ENCODE results near the gene SON. TPM values are rescaled to one million over a fixed set of nuclear protein-coding genes. Genes with fewer than 3 reads are reported as not detected.
"Not testable (repeated sequence)": the region's sequence is repeated elsewhere in the genome, so short reads cannot be mapped to it uniquely, and the experiment has no call there.

The SON gene
- total RNA-seq, 2 donors from 2014 or later: 307 to 362 TPM

DNA sequence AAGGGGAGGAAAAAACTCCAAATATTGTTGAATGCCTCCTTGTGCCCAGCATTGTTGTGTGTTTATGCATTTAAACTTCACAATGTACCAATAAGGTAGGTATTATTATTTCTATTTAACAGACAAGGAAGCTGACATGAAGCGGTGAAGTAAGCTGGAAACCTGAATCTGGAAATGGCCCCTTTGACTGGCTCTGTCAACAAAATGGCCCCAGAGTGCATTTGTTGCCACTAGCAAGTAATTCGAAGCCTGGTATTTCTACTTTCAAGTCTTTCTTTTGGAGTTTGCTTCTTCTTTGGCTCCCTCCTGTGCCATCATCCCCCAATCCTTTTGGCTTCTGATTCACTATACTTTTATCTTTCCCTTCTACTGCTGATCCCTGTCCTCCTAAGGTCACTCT is 75.6 kb downstream of the SON start:
- no peak overlapping the region for H3K27ac Mint-ChIP-seq
- peaks cover 0 to 5% of the 10 kb centered on the region in 2 donors for H3K4me1 Mint-ChIP-seq (ENCODE audit: low read depth in 2 of 2)
- no peaks in the 10 kb centered on the region for H3K36me3 Mint-ChIP-seq

DNA sequence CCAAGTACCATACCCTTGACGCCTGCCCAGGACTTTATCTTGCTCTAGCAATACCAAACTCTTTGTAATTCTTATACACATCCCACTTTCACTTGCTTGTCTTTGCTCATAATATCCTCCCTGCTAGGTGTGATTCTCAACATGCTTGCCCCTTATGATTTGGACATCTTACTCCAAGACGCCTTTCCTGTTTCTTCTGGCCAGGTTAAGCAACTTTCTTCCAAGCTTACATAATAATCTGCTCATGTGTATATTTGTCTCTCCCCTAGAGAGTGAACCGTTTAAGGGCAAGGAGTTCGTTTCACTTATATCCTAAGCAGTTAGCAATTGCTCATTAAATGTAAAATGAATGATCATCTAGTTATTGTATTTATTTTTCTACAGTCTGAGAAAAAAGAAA is 76.9 kb downstream of the SON start:
- DNase-seq (ENCODE audit: low spot score) (no peak), ATAC-seq (no peak)
- Mint-ChIP-seq H3K27ac (no peak overlapping the region), H3K9me3 (no peaks in the 10 kb centered on the region), H3K4me1 (ENCODE audit: low read depth in 2 of 2) (peaks cover 0 to 5% of the 10 kb centered on the region in 2 donors), H3K36me3 (no peaks in the 10 kb centered on the region), H3K27me3 (no peaks in the 10 kb centered on the region), H3K4me3 (no peak overlapping the region)

More for the DNA sequence above, 75.6 kb downstream of the SON start:
- ATAC-seq (no peak), DNase-seq (ENCODE audit: low spot score) (no peak)
- Mint-ChIP-seq H3K9me3 (no peaks in the 10 kb centered on the region), H3K27me3 (no peaks in the 10 kb centered on the region), H3K4me3 (no peak overlapping the region)

DNA sequence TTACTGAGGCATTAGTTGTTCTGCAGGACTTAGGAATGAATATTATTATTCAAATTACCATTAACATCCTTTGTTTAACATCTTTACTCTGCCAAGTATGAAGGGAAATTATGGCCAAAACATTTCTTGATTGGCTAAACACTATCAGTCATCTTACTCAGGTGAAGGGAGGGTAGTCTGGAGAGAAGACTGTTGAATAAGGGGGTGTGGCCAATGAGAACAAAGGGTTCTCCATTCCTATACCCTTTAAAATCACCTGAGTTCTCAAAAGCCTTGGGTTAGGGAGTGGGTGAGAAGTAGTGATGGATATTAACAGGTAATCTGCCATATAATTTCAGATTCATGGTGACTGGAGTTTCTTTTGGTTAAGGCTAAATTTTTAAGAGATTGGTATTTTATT is 79.4 kb downstream of the SON start:
- Mint-ChIP-seq H3K36me3 (no peaks in the 10 kb centered on the region), H3K27ac (no peak overlapping the region), H3K4me3 (no peak overlapping the region), H3K4me1 (ENCODE audit: low read depth in 2 of 2) (peaks cover 0 to 5% of the 10 kb centered on the region in 2 donors), H3K9me3 (no peaks in the 10 kb centered on the region), H3K27me3 (no peaks in the 10 kb centered on the region)
- DNase-seq (ENCODE audit: low spot score) (no peak), ATAC-seq (no peak)

GRCh38 chr21:33626151-33626550 is 83.3 kb downstream of the SON start:
- H3K27ac Mint-ChIP-seq; H3K36me3 Mint-ChIP-seq; DNase-seq (ENCODE audit: low spot score); H3K27me3 Mint-ChIP-seq; H3K9me3 Mint-ChIP-seq; H3K4me1 Mint-ChIP-seq (ENCODE audit: low read depth in 2 of 2); H3K4me3 Mint-ChIP-seq; ATAC-seq: not testable (repeated sequence)

Other genes with a start within 250 kb of the SON start
- 10 to 100 TPM; 16.0 to 16.6 TPM for gene IFNAR1, start 218.1 kb upstream of the SON start, total RNA-seq
- 1 to 10 TPM in 1 of 2 donors, not detected in 1; 1.6 TPM for gene IFNGR2, start 139.6 kb upstream of the SON start, total RNA-seq
- 10 to 100 TPM; 19.5 to 24.7 TPM for gene TMEM50B, start 63.1 kb upstream of the SON start, total RNA-seq
- under 1 TPM; 0.52 to 0.86 TPM for gene DNAJC28, start 51.3 kb upstream of the SON start, total RNA-seq
- 100 to 1,000 TPM; 127 to 163 TPM for gene GART, start 921 bp upstream of the SON start, total RNA-seq
- gene DONSON, start 45.6 kb downstream of the SON start, total RNA-seq: 10 to 100 TPM; 20.3 to 38.7 TPM
- 10 to 100 TPM; 28.0 to 31.7 TPM for gene CRYZL1, start 98.7 kb downstream of the SON start, total RNA-seq
- 1 to 10 TPM; 4.0 to 8.1 TPM for gene ITSN1, start 99.5 kb downstream of the SON start, total RNA-seq